ENCODE results near the gene TLK2. TPM values are rescaled to one million over a fixed set of nuclear protein-coding genes. Genes with fewer than 3 reads are reported as not detected.
"Not testable (repeated sequence)": the region's sequence is repeated elsewhere in the genome, so short reads cannot be mapped to it uniquely, and the experiment has no call there.

The TLK2 gene
- total RNA-seq, 2 experiments from 2014 or later: 24.8 to 26.8 TPM

- POLR2A ChIA-PET; H3K27me3 Mint-ChIP-seq; H3K9me3 Mint-ChIP-seq; H3K36me3 Mint-ChIP-seq (ENCODE audit: low read depth); H3K4me1 Mint-ChIP-seq (ENCODE audit: low read depth); intact Hi-C loops (cut with micrococcal nuclease): not testable (repeated sequence)
- peak; percentile 51 for DNase-seq
- ATAC-seq: peak; percentile 92
- Mint-ChIP-seq H3K27ac (peak overlapping the region; percentile 76), H3K4me3 (peak overlapping the region; percentile 59)
- CTCF ChIA-PET: interaction anchor here (0.7 to 0.9 kb wide), 11 partner anchors 9 to 171 kb away, joined by 3 to 6 read pairs (median 3); no protein-coding TSS in a partner anchor
- TF ChIP-seq CTCF (IDR thresholded peaks at IDR 0.05): peak; percentile 70
These were observed 74.4 kb downstream of the TLK2 start for GRCh38 chr17:62552851-62553659.

- not testable (repeated sequence) for H3K9me3 Mint-ChIP-seq, ATAC-seq, H3K4me3 Mint-ChIP-seq
These were observed 78.9 kb downstream of the TLK2 start for GRCh38 chr17:62557532-62557931.

DNA sequence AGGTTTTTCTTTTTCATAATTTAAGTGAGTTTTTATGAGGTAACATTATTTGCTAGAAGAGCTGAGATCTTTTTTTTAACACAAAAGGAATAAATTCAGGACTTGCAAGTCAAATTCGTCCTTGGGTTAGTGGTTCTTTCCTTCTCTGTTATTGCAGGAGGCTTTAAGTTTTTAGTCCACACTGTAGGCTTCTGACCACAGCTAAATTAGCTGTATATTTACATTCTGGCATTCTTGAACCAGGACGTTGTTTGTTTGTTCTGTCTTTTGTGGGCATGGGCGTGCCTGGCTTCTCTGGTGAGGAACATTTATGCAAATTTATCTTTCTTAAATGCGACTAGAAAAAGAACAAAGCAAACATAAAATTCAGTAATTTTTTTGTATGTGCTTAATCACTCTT is 80.3 kb downstream of the TLK2 start:
- H3K9me3 Mint-ChIP-seq; intact Hi-C loops (cut with micrococcal nuclease); DNase-seq; H3K4me1 Mint-ChIP-seq (ENCODE audit: low read depth); POLR2A ChIA-PET; ATAC-seq; H3K27ac Mint-ChIP-seq; H3K27me3 Mint-ChIP-seq; H3K4me3 Mint-ChIP-seq; CTCF ChIA-PET: not testable (repeated sequence)
- peaks cover 20% of the 10 kb centered on the region for H3K36me3 Mint-ChIP-seq (ENCODE audit: low read depth)

More at GRCh38 chr17:62557532-62557931, 78.9 kb downstream of the TLK2 start:
- DNase-seq; H3K4me1 Mint-ChIP-seq (ENCODE audit: low read depth); H3K27me3 Mint-ChIP-seq; intact Hi-C loops (cut with micrococcal nuclease); H3K27ac Mint-ChIP-seq: not testable (repeated sequence)
- peaks cover 16% of the 10 kb centered on the region for H3K36me3 Mint-ChIP-seq (ENCODE audit: low read depth)
- CTCF ChIA-PET: interaction anchor here (1.4 kb wide), 1 partner anchor 135 kb away, joined by 3 read pairs; no protein-coding TSS in a partner anchor
- POLR2A ChIA-PET: interaction anchor here (0.6 kb wide), 1 partner anchor 43 kb away, joined by 4 read pairs; no protein-coding TSS in a partner anchor

DNA sequence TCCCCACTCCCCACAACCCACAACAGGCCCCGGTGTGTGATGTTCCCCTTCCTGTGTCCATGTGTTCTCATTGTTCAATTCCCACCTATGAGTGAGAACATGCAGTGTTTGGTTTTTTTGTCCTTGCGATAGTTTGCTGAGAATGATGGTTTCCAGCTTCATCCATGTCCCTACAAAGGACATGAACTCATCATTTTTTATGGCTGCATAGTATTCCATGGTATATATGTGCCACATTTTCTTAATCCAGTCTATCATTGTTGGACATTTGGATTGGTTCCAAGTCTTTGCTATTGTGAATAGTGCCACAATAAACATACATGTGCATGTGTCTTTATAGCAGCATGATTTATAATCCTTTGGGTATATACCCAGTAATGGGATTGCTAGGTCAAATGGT is 82.3 kb downstream of the TLK2 start:
- intact Hi-C loops (cut with micrococcal nuclease); ATAC-seq; H3K9me3 Mint-ChIP-seq; H3K27ac Mint-ChIP-seq; CTCF ChIA-PET; DNase-seq; H3K27me3 Mint-ChIP-seq; POLR2A ChIA-PET; H3K4me3 Mint-ChIP-seq: not testable (repeated sequence)
- Mint-ChIP-seq H3K36me3 (ENCODE audit: low read depth) (peaks cover 35% of the 10 kb centered on the region), H3K4me1 (ENCODE audit: low read depth) (peaks cover 15% of the 10 kb centered on the region)

DNA sequence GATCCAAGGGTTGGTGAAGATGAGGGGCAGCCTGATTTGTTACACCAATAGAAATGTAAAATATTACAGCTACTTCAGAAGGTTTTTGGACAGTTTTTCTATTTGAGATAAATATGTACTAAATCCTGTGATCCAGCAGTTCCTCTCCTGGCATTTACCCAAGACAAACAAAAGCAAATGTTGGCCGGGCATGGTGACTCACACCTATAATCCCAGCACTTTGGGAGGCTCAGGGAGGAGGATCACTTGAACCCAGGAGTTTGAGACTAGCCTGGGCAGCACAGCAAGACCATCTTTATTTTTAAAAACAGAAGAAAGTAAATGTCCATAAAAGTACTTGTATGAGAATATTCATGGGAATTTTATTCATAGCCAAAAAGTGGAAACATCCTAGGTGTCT is 84.0 kb downstream of the TLK2 start:
- no peak for ATAC-seq
- POLR2A ChIA-PET: no interaction called here
- no peak overlapping the region for H3K4me3 Mint-ChIP-seq

GRCh38 chr17:62565817-62566216 is 87.2 kb downstream of the TLK2 start:
- DNase-seq (no peak), ATAC-seq (no peak)
- H3K27ac Mint-ChIP-seq: no peak overlapping the region
- no peaks in the 10 kb centered on the region for H3K9me3 Mint-ChIP-seq
- H3K36me3 Mint-ChIP-seq (ENCODE audit: low read depth): peaks cover 41% of the 10 kb centered on the region
- peaks cover 17% of the 10 kb centered on the region for H3K4me1 Mint-ChIP-seq (ENCODE audit: low read depth)
- intact Hi-C loops (cut with micrococcal nuclease): no loop called here
- CTCF ChIA-PET: interaction anchor here (1.6 kb wide), 1 partner anchor 13 kb away, joined by 3 read pairs; no protein-coding TSS in a partner anchor
- no peaks in the 10 kb centered on the region for H3K27me3 Mint-ChIP-seq
- no peak for TF ChIP-seq CTCF (IDR thresholded peaks at IDR 0.05)
- POLR2A ChIA-PET: interaction anchor here (0.6 kb wide), 2 partner anchors 52 to 53 kb away, joined by 3 read pairs; no protein-coding TSS in a partner anchor
- H3K4me3 Mint-ChIP-seq: no peak overlapping the region

More for the DNA sequence above, 84.0 kb downstream of the TLK2 start:
- Mint-ChIP-seq H3K27me3 (no peaks in the 10 kb centered on the region), H3K27ac (no peak overlapping the region), H3K36me3 (ENCODE audit: low read depth) (peaks cover 41% of the 10 kb centered on the region), H3K4me1 (ENCODE audit: low read depth) (peaks cover 17% of the 10 kb centered on the region), H3K9me3 (no peaks in the 10 kb centered on the region)
- no peak for DNase-seq
- CTCF ChIA-PET: interaction anchor here (1.0 kb wide), 1 partner anchor 10 kb away, joined by 3 read pairs; no protein-coding TSS in a partner anchor
- TF ChIP-seq CTCF (IDR thresholded peaks at IDR 0.05): no peak
- intact Hi-C loops (cut with micrococcal nuclease): no loop called here
